GM18498 (cell line): ENCODE results near the gene ITGAD.

Experiments used
- ATAC-seq: cut with Tn5 transposase; IDR thresholded peaks from one replicate; pipeline ENCODE4 v1.9.1; 2021; ENCODE audit warnings: mild to moderate bottlenecking, moderate library complexity; ENCODE audit not compliant: unreplicated experiment

The ITGAD gene

GRCh38 chr16:31458844-31459686, 65.9 kb downstream of the ITGAD start, which contains the start of gene ARMC5:
Gene ARMC5, plus strand, starts transcription at chr16:31459501. Its CDS starts 24 bp downstream, at chr16:31459525.
- peak; percentile 75 for ATAC-seq

DNA sequence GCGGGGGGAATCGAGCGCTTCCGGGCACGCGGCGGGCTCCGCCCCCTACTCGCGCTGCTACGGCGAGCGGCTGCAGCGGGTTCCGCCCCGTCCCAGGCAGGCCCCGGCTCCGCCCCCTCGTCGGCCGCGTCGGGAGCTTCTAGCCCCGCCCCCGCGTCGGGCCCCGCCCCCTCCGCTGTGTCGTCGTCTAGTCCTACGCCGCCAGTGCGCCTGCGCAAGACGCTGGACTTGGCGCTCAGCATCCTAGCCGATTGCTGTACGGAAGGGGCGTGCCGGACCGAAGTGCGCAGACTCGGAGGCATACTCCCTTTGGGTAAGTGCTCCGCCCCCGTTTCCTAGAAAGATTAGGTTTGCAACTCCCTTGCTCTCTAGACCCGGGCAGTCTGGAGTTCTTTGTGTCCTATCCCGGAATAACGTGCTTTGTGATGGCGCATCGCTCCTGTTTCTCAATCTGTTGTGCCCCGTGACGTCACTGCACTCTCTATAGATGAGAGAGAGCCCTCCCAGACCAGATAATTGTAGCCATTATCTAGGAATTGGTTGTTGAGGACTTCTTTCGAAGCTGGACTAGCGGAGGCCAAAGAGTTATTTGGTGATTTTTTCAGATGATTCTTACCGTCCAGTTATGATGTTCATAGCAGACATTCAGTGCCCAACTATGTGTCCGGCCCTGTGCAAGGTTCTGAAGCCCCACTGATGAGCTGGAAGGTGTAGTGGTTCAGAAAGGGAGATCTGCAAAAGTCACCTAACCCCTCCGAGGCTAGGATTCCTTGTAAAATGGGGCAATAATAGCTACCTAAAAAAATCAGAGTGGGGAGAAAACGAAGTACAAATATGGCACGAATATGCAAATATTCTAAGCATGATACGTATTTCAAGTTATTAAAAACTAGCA, 66.8 kb downstream of the ITGAD start:
- ATAC-seq, result peak; percentile 76

- no peak for ATAC-seq
Measured at GRCh38 chr16:31460582-31461002, 67.5 kb downstream of the ITGAD start.

- no peak for ATAC-seq
Measured at GRCh38 chr16:31461201-31461920, 68.2 kb downstream of the ITGAD start.

DNA sequence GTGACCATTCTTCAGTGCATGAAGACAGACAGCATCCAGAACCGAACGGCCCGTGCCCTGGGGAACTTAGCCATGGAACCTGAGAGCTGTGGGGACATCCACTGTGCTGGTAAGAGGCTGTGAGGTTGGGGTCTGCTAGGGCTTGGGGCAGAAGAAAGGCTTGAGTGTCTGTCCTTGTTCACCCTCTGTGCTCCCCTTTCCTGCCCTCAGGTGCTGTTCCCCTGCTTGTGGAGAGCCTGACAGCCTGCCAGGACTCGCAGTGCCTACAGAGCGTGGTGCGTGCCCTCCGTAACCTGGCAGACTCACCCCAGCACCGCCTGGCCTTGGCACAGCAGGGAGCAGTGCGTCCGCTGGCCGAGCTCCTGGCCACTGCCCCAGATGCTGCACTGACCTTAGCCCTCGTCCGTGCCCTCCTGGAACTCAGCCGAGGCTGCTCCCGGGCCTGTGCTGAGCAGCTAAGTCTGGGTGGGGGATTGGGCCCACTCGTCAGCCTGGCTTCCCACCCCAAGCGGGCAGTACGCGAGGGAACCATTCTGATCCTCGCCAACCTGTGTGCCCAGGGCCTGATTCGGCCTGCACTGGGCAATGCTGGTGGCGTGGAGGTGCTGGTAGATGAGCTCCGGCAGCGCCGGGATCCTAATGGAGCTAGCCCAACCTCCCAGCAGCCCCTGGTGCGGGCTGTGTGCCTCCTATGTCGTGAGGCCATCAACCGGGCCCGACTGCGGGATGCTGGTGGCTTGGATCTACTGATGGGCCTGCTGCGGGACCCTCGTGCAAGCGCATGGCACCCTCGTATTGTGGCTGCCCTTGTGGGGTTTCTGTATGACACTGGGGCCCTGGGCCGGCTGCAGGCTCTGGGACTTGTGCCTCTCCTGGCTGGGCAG, 69.0 kb downstream of the ITGAD start:
- ATAC-seq, result no peak

GRCh38 chr16:31464348-31464769, 71.2 kb downstream of the ITGAD start:
- ATAC-seq, result no peak

GRCh38 chr16:31464781-31465260, 71.7 kb downstream of the ITGAD start:
- no peak for ATAC-seq

- ATAC-seq, result no peak
Measured at GRCh38 chr16:31465788-31466370, 72.7 kb downstream of the ITGAD start.

GRCh38 chr16:31466381-31466841, 73.3 kb downstream of the ITGAD start:
- no peak for ATAC-seq

GRCh38 chr16:31467151-31467773, 74.1 kb downstream of the ITGAD start:
- ATAC-seq, result no peak

DNA sequence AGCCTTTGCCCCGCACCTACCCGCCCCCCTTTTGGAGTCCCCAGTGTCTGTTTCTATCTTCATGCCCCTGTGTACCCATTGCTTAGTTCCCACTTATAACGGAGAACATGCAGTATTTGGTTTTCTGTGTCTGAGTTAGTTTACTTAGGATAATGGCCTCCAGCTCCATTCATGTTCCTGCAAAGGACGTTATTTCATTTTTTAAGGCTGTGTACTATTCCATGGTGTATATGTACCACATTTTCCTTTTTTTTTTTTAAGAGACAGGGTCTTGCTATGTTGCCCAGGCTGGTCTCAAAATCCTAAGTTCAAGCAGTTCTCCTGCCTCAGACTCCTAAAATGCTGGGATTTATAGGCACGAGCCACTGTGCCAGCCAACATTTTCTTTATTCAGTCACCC, 74.7 kb downstream of the ITGAD start:
- no peak for ATAC-seq

- ATAC-seq, result no peak
Measured at GRCh38 chr16:31470615-31471014, 77.5 kb downstream of the ITGAD start.

DNA sequence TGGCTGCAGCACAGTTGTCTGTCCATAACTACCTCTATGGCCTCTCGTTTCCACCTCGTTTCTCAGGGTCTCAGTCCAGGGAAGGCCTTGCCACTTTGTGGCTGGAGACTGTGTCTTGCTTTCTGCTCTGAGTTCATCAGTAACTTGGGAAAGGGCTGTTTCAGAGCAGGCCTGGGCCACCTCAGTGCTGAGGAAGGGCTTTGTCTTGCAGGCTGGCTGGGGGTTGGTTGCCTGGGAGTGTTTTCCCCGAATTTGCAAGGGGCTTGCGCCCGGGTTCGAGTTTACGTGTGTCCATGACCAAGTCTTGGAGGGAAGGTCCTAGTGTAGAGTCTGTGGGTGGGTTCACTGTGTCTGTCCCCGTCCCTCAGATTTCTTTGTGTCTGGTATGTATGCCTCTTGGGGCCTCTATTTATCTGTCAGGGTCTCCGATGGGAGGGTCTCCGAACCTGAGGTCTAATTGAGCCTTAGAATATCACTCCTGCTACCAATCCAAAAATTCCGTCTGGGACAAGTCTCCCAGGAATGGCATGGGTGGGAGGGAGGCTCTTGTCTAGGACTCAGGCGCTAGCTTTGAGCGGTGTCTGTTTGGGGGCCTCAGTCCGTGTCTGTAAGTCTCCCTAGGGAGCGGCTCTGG, 78.2 kb downstream of the ITGAD start:
- ATAC-seq, result no peak

DNA sequence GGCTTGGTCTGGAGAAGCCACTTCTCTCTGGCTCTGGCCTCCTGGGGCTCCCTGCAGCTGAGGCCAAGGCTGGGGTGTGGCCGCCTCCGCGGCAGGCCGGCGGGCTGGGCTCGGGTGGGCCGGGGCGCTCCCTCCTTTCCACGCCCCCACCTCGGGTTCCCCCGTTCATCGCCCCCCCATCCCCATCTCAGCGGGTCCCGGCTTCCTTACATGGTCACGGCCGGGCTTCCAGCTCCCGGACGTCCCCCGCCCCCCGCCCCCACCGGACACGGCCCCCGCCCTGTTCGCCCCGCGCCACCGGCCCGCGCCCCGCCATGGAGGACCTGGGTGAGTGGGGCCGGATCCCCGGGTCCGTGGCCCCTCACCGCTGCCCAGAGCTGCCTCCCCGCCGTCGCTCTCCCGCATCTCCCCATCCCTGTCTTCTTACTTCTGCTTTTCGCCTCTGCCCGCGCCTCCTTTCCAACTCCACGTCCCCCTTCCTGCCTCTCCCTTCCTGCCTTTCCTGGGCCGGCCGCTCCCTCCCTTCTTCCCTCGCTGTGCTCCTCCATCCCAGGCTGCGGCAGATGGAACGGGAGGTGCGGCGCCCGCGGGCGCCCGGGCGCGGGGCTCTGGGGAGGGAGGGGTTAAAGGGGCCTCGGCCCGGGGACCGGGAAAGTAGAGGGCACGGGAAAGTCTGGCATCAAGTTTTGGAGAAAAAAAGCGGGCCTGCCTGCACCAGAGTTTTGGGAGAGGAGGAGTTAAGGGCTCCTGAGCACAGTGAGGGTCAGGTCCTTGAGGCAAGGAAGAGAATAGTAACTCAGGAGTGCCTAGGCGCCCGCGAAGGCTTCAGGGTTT, 79.0 kb downstream of the ITGAD start, which contains the start of gene TGFB1I1:
Gene TGFB1I1 (plus strand): TSS at position 278 of the 834 bp plus-strand sequence. CDS start 37 bp downstream, at position 315.
- ATAC-seq, result no peak

- ATAC-seq, result no peak
Measured at GRCh38 chr16:31472709-31473203, 79.6 kb downstream of the ITGAD start.

GRCh38 chr16:31473264-31473984, 80.3 kb downstream of the ITGAD start:
- no peak for ATAC-seq
